WTC11 (cell line): ENCODE results near the gene TMEM88. TPM values are rescaled to one million over a fixed set of nuclear protein-coding genes. Genes with fewer than 3 reads are reported as not detected.
A peak's percentile ranks its signal among the peaks of the same experiment; 100 is the strongest.

Experiments used
- ATAC-seq: fragments of 200-7000 bp; cut with Tn5 transposase; 2 replicates; pipeline ENCODE4 v1.10.0; 2021; ENCODE audit warnings: mild to moderate bottlenecking, moderate library complexity
- CTCF ChIA-PET: fragments of 300-600 bp; sonication (Branson Sonifier 250); formaldehyde crosslinking; loops from one replicate; lab custom pipeline; 2021; ENCODE audit warnings: antibody characterized with exemption; lab: Charles Lee
- POLR2A ChIA-PET: fragments of 350-600 bp; sonication (Branson Sonifier 250); formaldehyde crosslinking; loops from one replicate; lab custom pipeline; 2021; ENCODE audit warnings: antibody characterized with exemption; lab: Charles Lee
- DNase-seq: peaks from one replicate; pipeline ENCODE4 v3.0.0; 2021; ENCODE audit warnings: low spot score
- H3K27ac Mint-ChIP-seq: 2 replicates; pipeline ENCODE4 v1.8.0; 2021; ENCODE audit warnings: mixed read lengths
- H3K27me3 Mint-ChIP-seq: 2 replicates; pipeline ENCODE4 v1.8.0; 2021; ENCODE audit warnings: low read depth, mild to moderate bottlenecking, moderate library complexity, mixed read lengths
- H3K36me3 Mint-ChIP-seq: 2 replicates; pipeline ENCODE4 v1.8.0; 2021; ENCODE audit warnings: mixed read lengths
- H3K4me1 Mint-ChIP-seq: 2 replicates; pipeline ENCODE4 v1.8.0; 2022; ENCODE audit warnings: mixed read lengths
- H3K4me3 Mint-ChIP-seq: 2 replicates; pipeline ENCODE4 v1.8.0; 2021; ENCODE audit warnings: mild to moderate bottlenecking, moderate library complexity, mixed read lengths
- H3K9me3 Mint-ChIP-seq: 2 replicates; pipeline ENCODE4 v1.8.0; 2021; ENCODE audit warnings: mixed read lengths
- ARID4B ChIP-seq: sonication (generic); formaldehyde crosslinking; IDR thresholded peaks from 2 replicates; pipeline ENCODE4 v1.8.0; 2023; ENCODE audit warnings: missing genetic modification reagents, mild to moderate bottlenecking, borderline replicate concordance
- ATF3 ChIP-seq: sonication (generic); formaldehyde crosslinking; conservative IDR thresholded peaks from 2 replicates; pipeline ENCODE4 v1.8.1; 2022; ENCODE audit warnings: mild to moderate bottlenecking, missing genetic modification reagents
- CBFB ChIP-seq: sonication (generic); formaldehyde crosslinking; IDR thresholded peaks from 2 replicates; pipeline ENCODE4 v1.8.1; 2022; ENCODE audit warnings: mild to moderate bottlenecking, low read depth, missing genetic modification reagents
- CREB1 ChIP-seq: sonication (generic); formaldehyde crosslinking; IDR thresholded peaks from 2 replicates; pipeline ENCODE4 v1.8.0; 2023; ENCODE audit warnings: mild to moderate bottlenecking, missing genetic modification reagents
- CTCF ChIP-seq: fragments of 200-600 bp; IDR thresholded peaks from 2 replicates; pipeline ENCODE4 v1.8.0; 2022; ENCODE audit warnings: antibody characterized with exemption
- ERG ChIP-seq: fragments of 250-450 bp; sonication (Bioruptor Pico); IDR thresholded peaks from 2 replicates; pipeline ENCODE4 v1.8.0; 2021; ENCODE audit warnings: mild to moderate bottlenecking
- ESRRA ChIP-seq: sonication (generic); formaldehyde crosslinking; IDR thresholded peaks from 2 replicates; pipeline ENCODE4 v1.8.1; 2022; ENCODE audit warnings: mild to moderate bottlenecking, missing genetic modification reagents, borderline replicate concordance
- ETV6 ChIP-seq: sonication (generic); formaldehyde crosslinking; IDR thresholded peaks from 2 replicates; pipeline ENCODE4 v1.8.1; 2022; ENCODE audit warnings: mild to moderate bottlenecking, missing genetic modification reagents
- FOXK1 ChIP-seq: sonication (generic); formaldehyde crosslinking; IDR thresholded peaks from 2 replicates; pipeline ENCODE4 v1.8.0; 2022; ENCODE audit warnings: mild to moderate bottlenecking, moderate library complexity, missing genetic modification reagents
- FOXP1 ChIP-seq: sonication (generic); formaldehyde crosslinking; IDR thresholded peaks from 2 replicates; pipeline ENCODE4 v1.8.0; 2022; ENCODE audit warnings: missing genetic modification reagents, mild to moderate bottlenecking, moderate library complexity, borderline replicate concordance
- GABPB1 ChIP-seq: sonication (generic); formaldehyde crosslinking; IDR thresholded peaks from 2 replicates; pipeline ENCODE4 v1.8.1; 2023; ENCODE audit warnings: mild to moderate bottlenecking, missing genetic modification reagents
- GTF2I ChIP-seq: fragments of 250-450 bp; sonication (Bioruptor Pico); conservative IDR thresholded peaks from 2 replicates; pipeline ENCODE4 v1.4.0; 2021; ENCODE audit warnings: mild to moderate bottlenecking
- MAX ChIP-seq: sonication (generic); formaldehyde crosslinking; IDR thresholded peaks from 2 replicates; pipeline ENCODE4 v1.8.0; 2022; ENCODE audit warnings: mild to moderate bottlenecking, missing genetic modification reagents
- NFATC4 ChIP-seq: fragments of 250-450 bp; sonication (Bioruptor Pico); IDR thresholded peaks from 2 replicates; pipeline ENCODE4 v1.9.0; 2021; ENCODE audit warnings: mild to moderate bottlenecking
- PRDM15 ChIP-seq: sonication (generic); formaldehyde crosslinking; IDR thresholded peaks from 2 replicates; pipeline ENCODE4 v1.8.0; 2022; ENCODE audit warnings: missing genetic modification reagents
- PREB ChIP-seq: sonication (generic); formaldehyde crosslinking; IDR thresholded peaks from 2 replicates; pipeline ENCODE4 v1.8.1; 2022; ENCODE audit warnings: mild to moderate bottlenecking, missing genetic modification reagents, moderate library complexity, borderline replicate concordance
- SOX15 ChIP-seq: fragments of 250-450 bp; sonication (Bioruptor Pico); IDR thresholded peaks from 2 replicates; pipeline ENCODE4 v1.9.0; 2021; ENCODE audit warnings: mild to moderate bottlenecking
- USF2 ChIP-seq: sonication (generic); formaldehyde crosslinking; IDR thresholded peaks from 2 replicates; pipeline ENCODE4 v1.8.1; 2023; ENCODE audit warnings: mild to moderate bottlenecking, missing genetic modification reagents, moderate library complexity
- ZNF219 ChIP-seq: sonication (generic); formaldehyde crosslinking; IDR thresholded peaks from 2 replicates; pipeline ENCODE4 v1.8.0; 2023; ENCODE audit warnings: missing genetic modification reagents, mild to moderate bottlenecking, borderline replicate concordance
- ZNF263 ChIP-seq: sonication (generic); formaldehyde crosslinking; IDR thresholded peaks from 2 replicates; pipeline ENCODE4 v1.8.1; 2022; ENCODE audit warnings: low read depth, mild to moderate bottlenecking, moderate library complexity, missing genetic modification reagents
- total RNA-seq: library from RNA; stranded (reverse); gene quantifications from 3 replicates; pipeline ENCODE4 v1.2.3, GENCODE V29; 2021

TMEM88 gene
- total RNA-seq, 1 experiment from 2014 or later = 2.9 TPM

- H3K27ac Mint-ChIP-seq = no peak overlapping the region
- TF ChIP-seq USF2 = 0 out of 2 replicates have a peak, but pooled peaks have one; percentile 40
- TF ChIP-seq ZNF263 = no peak
- TF ChIP-seq GTF2I = no peak
- TF ChIP-seq CBFB (CRISPR knock-in tag) = no peak
- 0 out of 2 replicates have a peak, but pooled peaks have one; percentile 12 for TF ChIP-seq ESRRA
- TF ChIP-seq ERG (CRISPR knock-in tag) = no peak
- TF ChIP-seq FOXP1 (CRISPR knock-in tag) = peak; percentile 8; the same call in 1 of the 2 replicates
- no peak for TF ChIP-seq ZNF219 (CRISPR knock-in tag)
- no peak for TF ChIP-seq ETV6 (CRISPR knock-in tag)
- TF ChIP-seq SOX15 (CRISPR knock-in tag) = no peak
Measured at GRCh38 chr17:7843257-7843535, 11.7 kb upstream of the TMEM88 start.

GRCh38 chr17:7843536-7844291 lies 11.2 kb upstream of the TMEM88 start:
- POLR2A ChIA-PET = interaction anchor here (0.6 to 0.8 kb wide), 2 partner anchors 10 to 31 kb away, joined by 3 to 4 read pairs; no protein-coding TSS in a partner anchor
- H3K4me1 Mint-ChIP-seq = peaks cover 28% of the 10 kb centered on the region
- ATAC-seq = peak; percentile 18
- no peak for TF ChIP-seq NFATC4
- TF ChIP-seq CTCF = no peak
- TF ChIP-seq ATF3 (CRISPR knock-in tag) = no peak
- TF ChIP-seq PREB (CRISPR knock-in tag) = no peak
- no peak for TF ChIP-seq CREB1 (CRISPR knock-in tag)
- peak; percentile 48 for TF ChIP-seq PRDM15 (CRISPR knock-in tag)
- TF ChIP-seq FOXK1 (CRISPR knock-in tag) = no peak
- TF ChIP-seq GABPB1 = peak; percentile 15; the same call in 1 of the 2 replicates
- peak; percentile 75; the same call in 1 of the 2 replicates for TF ChIP-seq ARID4B (CRISPR knock-in tag)
- peak; percentile 13; the same call in 1 of the 2 replicates for TF ChIP-seq MAX (CRISPR knock-in tag)

More at GRCh38 chr17:7843257-7843535, 11.7 kb upstream of the TMEM88 start:
- Mint-ChIP-seq H3K9me3 (no peaks in the 10 kb centered on the region), H3K36me3 (no peaks in the 10 kb centered on the region), H3K4me3 (peak overlapping the region; percentile 81), H3K27me3 (peaks cover 51% of the 10 kb centered on the region), H3K4me1 (peaks cover 33% of the 10 kb centered on the region)
- ChIA-PET CTCF (interaction anchor here (0.9 to 7.0 kb wide), 7 partner anchors 8 to 236 kb away, joined by 3 to 66 read pairs (median 7); partner anchors contain the start of gene KDM6B), POLR2A (interaction anchor here (0.6 to 0.8 kb wide), 2 partner anchors 10 to 31 kb away, joined by 3 to 4 read pairs; no protein-coding TSS in a partner anchor)
- ATAC-seq (peak; percentile 1; the same call in 1 of the 2 replicates), DNase-seq (no peak)

More at GRCh38 chr17:7843536-7844291, 11.2 kb upstream of the TMEM88 start:
- peak overlapping the region; percentile 81 for H3K4me3 Mint-ChIP-seq
- H3K36me3 Mint-ChIP-seq = no peaks in the 10 kb centered on the region
- peaks cover 47% of the 10 kb centered on the region for H3K27me3 Mint-ChIP-seq
- peak overlapping the region; percentile 90 for H3K27ac Mint-ChIP-seq
- peak; percentile 87 for DNase-seq
- no peaks in the 10 kb centered on the region for H3K9me3 Mint-ChIP-seq
- CTCF ChIA-PET = interaction anchor here (0.9 to 7.0 kb wide), 8 partner anchors 8 to 236 kb away, joined by 3 to 66 read pairs (median 8); partner anchors contain the start of genes CYB5D1, KDM6B and NAA38
